ENCODE data around the gene CCL22. TPM values are rescaled to one million over a fixed set of nuclear protein-coding genes. Genes with fewer than 3 reads are reported as not detected.

The CCL22 gene
- polyA plus RNA-seq, 1 donor from 2014 or later, result not detected

DNA sequence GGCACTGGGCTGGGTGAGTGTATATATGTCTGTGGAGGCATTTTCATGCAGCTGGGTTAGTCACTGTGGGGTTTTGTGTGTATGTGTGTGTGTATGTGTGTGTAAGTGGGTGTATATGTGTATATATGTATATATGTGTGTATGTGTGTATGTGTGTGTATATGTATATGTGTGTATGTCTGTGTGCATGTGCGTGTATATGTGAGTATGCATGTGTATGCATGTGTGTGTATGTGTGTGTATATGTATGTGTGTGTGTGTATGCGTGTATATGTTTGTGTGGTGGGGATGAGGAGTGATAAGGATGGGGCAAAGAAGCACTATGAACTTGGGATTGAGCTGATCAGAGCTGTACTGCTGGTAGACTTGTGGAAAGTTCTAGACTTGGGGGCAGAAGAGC lies 45.1 kb upstream of the CCL22 start:
- no peak overlapping the region for H3K27ac ChIP-seq (ENCODE audit: low read length)
- H3K4me3 ChIP-seq (ENCODE audit: low read length), result no peak overlapping the region
- no peaks in the 10 kb centered on the region for H3F3A ChIP-seq (ENCODE audit: insufficient read depth, low read length, poor library complexity, severe bottlenecking)
- TF ChIP-seq SMC3 (conservative IDR thresholded peaks at IDR 0.05; ENCODE audit: poor library complexity), result no peak
- TF ChIP-seq REST (IDR thresholded peaks at IDR 0.05; ENCODE audit: borderline replicate concordance), result no peak
- TF ChIP-seq RAD21 (conservative IDR thresholded peaks at IDR 0.05), result no peak
- no peak for TF ChIP-seq EZH2 (IDR thresholded peaks at IDR 0.05; ENCODE audit: borderline replicate concordance, insufficient read depth, low read length, poor library complexity, severe bottlenecking)
- no peak for TF ChIP-seq CTCF (IDR thresholded peaks at IDR 0.05; ENCODE audit: poor library complexity, severe bottlenecking)
- no peak for TF ChIP-seq EP300 (conservative IDR thresholded peaks at IDR 0.05; ENCODE audit: poor library complexity, severe bottlenecking)
- TF ChIP-seq MXI1 (conservative IDR thresholded peaks at IDR 0.05; ENCODE audit: poor library complexity, severe bottlenecking), result no peak
- TF ChIP-seq POLR2AphosphoS5 (IDR thresholded peaks at IDR 0.05), result no peak
- no peak for TF ChIP-seq TAF1 (IDR thresholded peaks at IDR 0.05; ENCODE audit: low read depth)
- no peaks in the 10 kb centered on the region for H3K9me3 ChIP-seq (ENCODE audit: low read length)
- H3K36me3 ChIP-seq (ENCODE audit: insufficient read depth, low read length), result no peaks in the 10 kb centered on the region
- H3K9ac ChIP-seq (ENCODE audit: low read length), result no peak overlapping the region
- H3K9me2 ChIP-seq (ENCODE audit: insufficient read depth, low read length), result no peaks in the 10 kb centered on the region
- H2AFZ ChIP-seq (ENCODE audit: low read depth, low read length), result no peak overlapping the region
- H4K20me1 ChIP-seq (ENCODE audit: insufficient read depth), result no peaks in the 10 kb centered on the region
- no peaks in the 10 kb centered on the region for H3K27me3 ChIP-seq (ENCODE audit: insufficient read depth, low read depth, low read length)
- H3K4me2 ChIP-seq (ENCODE audit: low read length), result no peak overlapping the region
- no peaks in the 10 kb centered on the region for H3K79me2 ChIP-seq (replicated peaks; ENCODE audit: insufficient read depth, low read length)

DNA sequence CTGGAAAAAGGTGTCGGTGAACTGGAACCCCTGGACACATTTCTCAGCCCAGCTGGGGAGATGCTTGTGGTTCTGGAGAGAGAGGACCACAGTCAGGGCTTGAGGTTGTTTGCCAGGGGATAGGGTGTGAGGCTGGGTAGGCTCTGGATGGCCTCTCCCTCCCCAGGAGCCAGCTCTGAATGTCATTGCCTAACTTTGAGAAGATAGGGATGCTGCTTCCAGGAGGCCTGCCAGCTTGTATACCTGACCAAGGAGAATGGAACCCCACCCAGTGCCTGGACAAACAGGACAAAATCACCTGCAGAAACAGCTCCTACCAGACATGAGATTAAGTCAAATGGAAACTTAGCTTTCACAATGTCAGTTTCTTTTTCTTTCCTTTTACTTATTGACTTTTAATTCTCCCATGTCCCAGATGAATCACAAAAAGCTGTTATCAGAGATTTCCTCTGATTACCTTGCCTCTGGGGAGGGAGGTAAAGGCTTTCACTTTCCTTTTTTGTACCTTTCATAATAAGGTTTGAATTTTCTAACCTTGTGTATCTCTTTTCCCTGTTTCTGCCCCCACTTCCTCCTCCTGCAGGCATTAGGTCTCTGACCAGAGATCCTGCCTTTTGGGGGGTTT lies 44.3 kb upstream of the CCL22 start:
- Histone ChIP-seq H3K9ac (ENCODE audit: low read length) (no peak overlapping the region), H3K36me3 (ENCODE audit: insufficient read depth, low read length) (no peaks in the 10 kb centered on the region), H3K4me3 (ENCODE audit: low read length) (no peak overlapping the region), H2AFZ (ENCODE audit: low read depth, low read length) (no peak overlapping the region), H3F3A (ENCODE audit: insufficient read depth, low read length, poor library complexity, severe bottlenecking) (no peaks in the 10 kb centered on the region), H3K9me2 (ENCODE audit: insufficient read depth, low read length) (no peaks in the 10 kb centered on the region), H3K27me3 (ENCODE audit: insufficient read depth, low read depth, low read length) (no peaks in the 10 kb centered on the region), H3K27ac (ENCODE audit: low read length) (no peak overlapping the region), H4K20me1 (ENCODE audit: insufficient read depth) (no peaks in the 10 kb centered on the region), H3K4me2 (ENCODE audit: low read length) (no peak overlapping the region), H3K9me3 (ENCODE audit: low read length) (no peaks in the 10 kb centered on the region), H3K79me2 (replicated peaks; ENCODE audit: insufficient read depth, low read length) (no peaks in the 10 kb centered on the region)
- TF ChIP-seq RAD21 (conservative IDR thresholded peaks at IDR 0.05) (no peak), MXI1 (conservative IDR thresholded peaks at IDR 0.05; ENCODE audit: poor library complexity, severe bottlenecking) (no peak), POLR2AphosphoS5 (IDR thresholded peaks at IDR 0.05) (no peak), SMC3 (conservative IDR thresholded peaks at IDR 0.05; ENCODE audit: poor library complexity) (no peak), REST (IDR thresholded peaks at IDR 0.05; ENCODE audit: borderline replicate concordance) (no peak), CTCF (IDR thresholded peaks at IDR 0.05; ENCODE audit: poor library complexity, severe bottlenecking) (no peak), EP300 (conservative IDR thresholded peaks at IDR 0.05; ENCODE audit: poor library complexity, severe bottlenecking) (no peak), EZH2 (IDR thresholded peaks at IDR 0.05; ENCODE audit: borderline replicate concordance, insufficient read depth, low read length, poor library complexity, severe bottlenecking) (no peak)
